ENCODE data around the gene PDE3A. TPM values are rescaled to one million over a fixed set of nuclear protein-coding genes. Genes with fewer than 3 reads are reported as not detected.

The PDE3A gene
- total RNA-seq, 1 experiment from 2014 or later = 0.12 TPM

GRCh38 chr12:20561871-20562270, 193.5 kb downstream of the PDE3A start:
- no peaks in the 10 kb centered on the region for H3K36me3 ChIP-seq (ENCODE audit: control insufficient read depth in 1 of 2, insufficient read depth in 2 of 2, low read length in 2 of 2)
- H3K9me3 ChIP-seq (ENCODE audit: control insufficient read depth in 1 of 2, insufficient read depth in 1 of 2, low read depth in 1 of 2, low read length in 2 of 2) = no peaks in the 10 kb centered on the region
- DNase-seq (ENCODE audit: low read depth, low spot score) (no peak), ATAC-seq (no peak)
- no peak overlapping the region for H3K27ac ChIP-seq (ENCODE audit: low read depth, low read length)
- no TSS peak for BruUV-seq (replicated peaks)
- no peaks in the 10 kb centered on the region for H3K79me2 ChIP-seq (ENCODE audit: insufficient read depth, low read length)
- no peaks in the 10 kb centered on the region for H3K27me3 ChIP-seq (ENCODE audit: insufficient read depth, low read length)
- no peak overlapping the region for H3K9ac ChIP-seq (ENCODE audit: low read length)
- H4K20me1 ChIP-seq (ENCODE audit: insufficient read depth) = no peaks in the 10 kb centered on the region
- TF ChIP-seq SP1 (IDR thresholded peaks at IDR 0.05; ENCODE audit: low read depth) = no peak
- no peak for TF ChIP-seq ZBTB33 (IDR thresholded peaks at IDR 0.05; ENCODE audit: extremely low read depth, insufficient replicate concordance, low read length)
- TF ChIP-seq RAD21 (IDR thresholded peaks at IDR 0.05; ENCODE audit: low read depth) = no peak
- TF ChIP-seq CBX3 (IDR thresholded peaks at IDR 0.05; ENCODE audit: low read depth) = no peak
- TF ChIP-seq CTCF (IDR thresholded peaks at IDR 0.05 in 2 of 3, conservative IDR thresholded peaks at IDR 0.05 in 1 of 3; ENCODE audit: borderline replicate concordance in 1 of 3, insufficient read depth in 1 of 3, low read depth in 2 of 3, low read length in 2 of 3) = no peak
- TF ChIP-seq POLR2AphosphoS5 (IDR thresholded peaks at IDR 0.05; ENCODE audit: low read depth, low read length) = no peak
- TF ChIP-seq ELF1 (IDR thresholded peaks at IDR 0.05; ENCODE audit: borderline replicate concordance, low read depth) = no peak
- no peak for TF ChIP-seq YY1 (IDR thresholded peaks at IDR 0.05; ENCODE audit: extremely low read depth, insufficient replicate concordance, low read depth, low read length)
- no peak for TF ChIP-seq MAX (IDR thresholded peaks at IDR 0.05)
- intact Hi-C loops (cut with micrococcal nuclease) = no loop called here
- RAD21 ChIA-PET (ENCODE audit: low non-redundant PET in 1 of 2, low total read pairs in 2 of 2, uncharacterized antibody in 2 of 2, unreplicated experiment in 2 of 2) = no interaction called here
- no peak overlapping the region for H3K4me3 ChIP-seq (replicated peaks in 1 of 2; ENCODE audit: low read depth in 1 of 2, low read length in 2 of 2)
- CTCF ChIA-PET = interaction anchor here (3.8 kb wide), 1 partner anchor 12 kb away, joined by 12 read pairs; no protein-coding TSS in a partner anchor
- no peak overlapping the region for H2AFZ ChIP-seq (ENCODE audit: low read depth, low read length, poor library complexity, severe bottlenecking)
- no peaks in the 10 kb centered on the region for H3K4me1 ChIP-seq (ENCODE audit: control insufficient read depth in 1 of 2, insufficient read depth in 2 of 2, low read length in 2 of 2)
- H3K9me2 ChIP-seq (ENCODE audit: insufficient read depth) = no peaks in the 10 kb centered on the region
- H3K4me2 ChIP-seq (ENCODE audit: low read length) = no peak overlapping the region
- POLR2A ChIA-PET = no interaction called here

All from HCT116 (cell line).